SW480 (cell line): Measurements from ENCODE around the gene ADCY5.

ENCODE experiments used
- DNase-seq: peaks from one replicate; pipeline ENCODE4 v3.0.0-alpha.2; 2016; ENCODE audit warnings: low spot score

Gene ADCY5

DNA sequence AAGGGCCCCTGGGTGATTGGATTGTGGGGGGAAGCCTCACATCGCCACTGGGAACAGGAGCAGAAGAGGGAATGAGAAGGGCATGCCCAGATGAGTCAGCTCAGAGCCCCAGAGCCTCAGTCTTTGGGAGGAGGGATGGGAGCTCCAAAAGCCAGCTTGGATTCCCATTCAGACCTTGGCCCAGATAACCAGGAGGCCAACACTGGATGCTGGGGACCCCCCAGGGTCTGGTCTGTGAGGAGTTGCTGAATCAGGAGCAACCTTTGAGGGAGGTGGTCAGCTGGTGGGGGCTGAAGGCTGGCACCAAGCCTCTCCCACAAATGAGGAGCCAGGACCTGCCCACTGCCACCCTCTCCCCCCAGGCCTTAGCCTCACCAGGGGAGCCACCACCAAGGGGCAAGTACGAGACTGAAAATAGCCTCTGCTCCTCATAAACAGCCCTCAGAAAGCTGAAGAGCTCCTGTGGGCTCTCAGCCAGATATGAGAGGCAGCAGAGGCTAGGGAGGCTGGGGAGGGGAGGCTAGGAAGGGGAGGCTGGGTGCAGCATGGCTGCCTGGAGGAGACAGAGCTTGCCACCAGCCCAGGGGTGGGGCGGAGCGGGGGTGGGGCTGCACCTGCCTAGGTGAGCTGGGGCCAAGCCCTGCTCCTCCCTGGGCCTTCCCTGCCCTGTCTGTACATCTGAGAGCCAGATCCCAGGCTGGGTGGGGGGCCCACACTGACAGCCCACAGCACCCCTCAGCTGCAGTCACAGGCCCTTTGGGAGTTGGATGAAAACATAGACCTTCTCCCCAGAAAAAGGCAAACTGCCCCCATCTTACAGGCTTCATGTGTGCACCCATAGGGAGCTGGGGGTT, 147.3 kb downstream of the ADCY5 start:
- no peak for DNase-seq

DNA sequence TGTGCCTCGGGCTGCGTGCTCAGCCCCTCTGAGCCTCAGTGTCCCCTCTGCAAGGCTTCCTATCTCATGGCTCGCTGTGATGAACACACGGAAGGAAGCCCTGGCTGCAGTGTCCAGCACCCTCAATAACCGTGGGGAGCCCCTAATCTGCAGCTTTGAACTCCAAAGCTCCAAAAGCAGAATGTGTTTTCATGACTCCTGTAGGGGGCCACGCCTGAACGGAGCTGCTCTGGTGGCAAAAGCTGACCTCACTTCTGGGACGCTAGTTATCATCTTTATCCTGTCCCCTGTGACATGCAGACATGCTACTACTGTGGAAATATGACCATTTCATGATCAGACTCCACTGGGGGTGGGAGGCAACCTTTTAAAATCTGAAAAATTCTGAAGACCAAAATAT, 148.3 kb downstream of the ADCY5 start:
- no peak for DNase-seq

GRCh38 chr3:123300056-123300455, 148.8 kb downstream of the ADCY5 start:
- DNase-seq = no peak

- no peak for DNase-seq
These were observed 149.3 kb downstream of the ADCY5 start for GRCh38 chr3:123299581-123299980.

GRCh38 chr3:123298903-123299302, 150.0 kb downstream of the ADCY5 start:
- DNase-seq = no peak

GRCh38 chr3:123297627-123297899, 151.3 kb downstream of the ADCY5 start:
- no peak for DNase-seq

- DNase-seq = no peak
These were observed 151.9 kb downstream of the ADCY5 start for GRCh38 chr3:123296836-123297626.

- DNase-seq = no peak
These were observed 152.6 kb downstream of the ADCY5 start for GRCh38 chr3:123296261-123296660.

- DNase-seq = no peak
These were observed 153.0 kb downstream of the ADCY5 start for GRCh38 chr3:123295901-123296250.

DNA sequence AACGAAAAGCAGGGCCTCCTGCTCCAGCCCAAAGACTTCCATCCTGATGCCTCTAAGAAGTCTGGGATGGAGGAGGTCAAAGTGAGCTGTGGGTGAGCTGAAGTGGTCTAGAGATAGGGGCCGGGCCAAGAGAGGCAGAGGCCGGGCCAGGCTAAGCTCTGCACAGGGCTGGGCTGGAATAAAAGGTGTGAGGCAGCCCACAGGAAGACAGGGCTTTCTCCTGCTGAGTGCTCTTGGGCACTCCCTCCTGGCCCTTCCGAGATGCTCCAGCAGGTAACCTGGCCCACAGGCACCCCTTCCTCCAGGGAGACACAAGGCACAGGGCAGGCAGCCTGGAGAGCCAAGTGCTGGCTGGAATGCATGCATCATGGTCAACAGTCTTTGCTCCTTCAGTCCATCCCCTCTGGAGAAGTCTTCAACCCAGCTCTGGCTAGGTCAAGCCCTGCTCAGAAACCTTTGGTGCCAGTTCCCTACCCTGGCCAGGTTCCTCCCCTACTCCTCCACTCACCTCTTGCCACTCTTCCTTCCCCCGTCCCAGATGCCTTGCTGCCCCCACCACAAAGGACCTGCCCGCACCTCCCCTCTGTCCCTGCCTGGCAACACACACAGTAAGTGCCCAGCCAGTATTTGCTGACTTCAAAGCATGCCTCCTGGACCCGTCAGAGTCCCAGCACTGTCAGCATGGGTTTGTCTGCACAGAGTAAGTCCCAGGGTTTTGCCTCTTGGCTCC, 153.6 kb downstream of the ADCY5 start:
- no peak for DNase-seq

DNA sequence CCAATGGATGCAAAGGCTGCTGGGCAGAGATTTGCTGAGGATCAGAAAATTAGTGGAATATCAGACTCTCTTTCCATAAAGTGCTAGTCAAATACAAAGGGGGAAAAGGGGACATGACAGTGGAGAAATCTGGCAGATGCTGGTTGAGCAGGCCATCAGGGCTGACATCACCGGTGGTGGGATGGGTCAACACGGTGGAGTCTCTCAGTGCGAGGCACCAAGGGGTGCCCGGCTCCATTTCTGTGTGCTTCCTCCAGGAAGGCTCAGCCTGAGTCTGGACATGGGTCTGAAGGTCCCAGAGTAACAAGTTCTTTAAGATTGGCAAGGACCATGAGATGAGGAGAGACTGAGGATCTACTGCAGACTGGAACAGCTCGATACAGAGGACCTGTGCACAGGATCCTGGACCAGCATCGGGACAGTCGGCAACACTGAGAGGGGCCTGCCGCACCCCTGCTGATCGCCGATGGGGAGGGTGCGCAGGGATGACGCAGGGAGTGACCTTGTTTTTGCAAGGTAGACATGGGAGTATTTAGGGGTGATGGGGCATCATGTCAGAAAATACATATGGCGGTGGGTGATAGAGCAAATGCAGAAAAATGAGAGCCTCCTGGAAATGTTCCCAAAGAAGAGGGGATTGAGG, 154.5 kb downstream of the ADCY5 start:
- DNase-seq = no peak

DNA sequence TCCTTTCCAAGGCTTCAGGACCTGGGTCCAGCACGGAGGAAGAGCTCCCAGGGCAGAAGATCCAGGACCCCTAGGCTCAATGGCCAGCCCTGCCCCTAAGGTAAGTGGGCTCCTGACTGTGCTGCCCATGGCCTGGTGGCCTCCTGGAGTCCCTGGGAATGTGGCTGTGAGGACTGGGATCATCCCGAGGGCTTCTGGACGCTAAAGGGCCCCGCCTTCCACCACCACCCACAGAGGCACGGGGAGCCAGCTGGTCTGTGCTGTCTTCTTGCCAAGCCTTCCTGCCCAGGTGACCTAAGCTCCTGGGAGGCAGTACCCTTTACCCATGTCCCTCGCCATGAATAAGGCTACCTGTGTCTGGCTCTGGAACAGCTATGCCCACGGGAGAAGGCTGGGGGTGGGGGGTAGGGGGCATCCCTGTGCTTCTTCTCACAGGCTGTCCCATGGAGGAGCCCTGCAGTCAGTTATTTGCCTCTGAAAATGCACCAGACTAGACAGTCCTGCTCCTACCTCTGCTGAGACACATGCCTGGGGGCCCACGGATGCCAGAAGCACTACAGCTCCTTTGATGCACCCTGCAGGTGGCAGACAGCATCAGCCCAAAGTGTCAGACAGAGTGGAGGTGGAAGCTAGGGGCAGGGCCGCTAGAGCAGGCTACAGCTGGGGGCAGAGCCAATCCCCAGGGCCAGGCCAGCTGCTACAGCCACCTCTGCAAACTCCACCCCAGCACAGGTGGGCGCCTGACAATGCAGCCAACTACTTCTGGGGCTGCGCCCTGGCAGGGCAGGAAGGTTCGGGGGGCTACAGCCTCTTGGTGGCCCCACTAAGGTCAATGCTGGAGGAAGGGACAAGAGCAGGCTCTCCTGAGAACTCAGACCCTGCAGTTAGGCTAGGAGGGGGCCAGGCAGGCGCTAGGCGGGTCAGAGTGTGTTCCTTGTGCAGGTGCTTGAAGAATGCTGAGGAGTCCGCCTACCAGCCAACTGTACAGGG, 156.3 kb downstream of the ADCY5 start:
- DNase-seq = no peak

DNA sequence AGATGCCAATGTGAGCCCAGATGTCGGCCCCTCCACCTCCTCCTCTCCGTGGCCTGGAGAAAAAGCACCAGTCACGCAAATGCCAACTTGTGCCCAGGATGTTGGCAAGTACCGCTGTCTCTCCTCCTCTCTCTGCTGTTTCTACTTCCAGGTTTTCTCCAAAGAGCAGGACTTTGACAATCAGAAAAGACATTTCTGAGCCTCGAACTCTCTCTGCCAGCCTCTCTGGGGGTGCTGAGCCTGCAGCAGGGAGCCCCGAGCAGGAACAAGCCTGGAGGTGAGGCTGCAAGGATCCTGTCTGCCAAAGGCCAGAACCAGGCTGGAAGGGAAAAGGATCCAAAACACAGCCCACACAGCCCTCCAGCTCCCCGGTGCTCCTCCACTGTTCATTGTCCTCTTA, 157.5 kb downstream of the ADCY5 start:
- DNase-seq = no peak

GRCh38 chr3:123290962-123291361, 157.9 kb downstream of the ADCY5 start:
- DNase-seq = no peak

DNA sequence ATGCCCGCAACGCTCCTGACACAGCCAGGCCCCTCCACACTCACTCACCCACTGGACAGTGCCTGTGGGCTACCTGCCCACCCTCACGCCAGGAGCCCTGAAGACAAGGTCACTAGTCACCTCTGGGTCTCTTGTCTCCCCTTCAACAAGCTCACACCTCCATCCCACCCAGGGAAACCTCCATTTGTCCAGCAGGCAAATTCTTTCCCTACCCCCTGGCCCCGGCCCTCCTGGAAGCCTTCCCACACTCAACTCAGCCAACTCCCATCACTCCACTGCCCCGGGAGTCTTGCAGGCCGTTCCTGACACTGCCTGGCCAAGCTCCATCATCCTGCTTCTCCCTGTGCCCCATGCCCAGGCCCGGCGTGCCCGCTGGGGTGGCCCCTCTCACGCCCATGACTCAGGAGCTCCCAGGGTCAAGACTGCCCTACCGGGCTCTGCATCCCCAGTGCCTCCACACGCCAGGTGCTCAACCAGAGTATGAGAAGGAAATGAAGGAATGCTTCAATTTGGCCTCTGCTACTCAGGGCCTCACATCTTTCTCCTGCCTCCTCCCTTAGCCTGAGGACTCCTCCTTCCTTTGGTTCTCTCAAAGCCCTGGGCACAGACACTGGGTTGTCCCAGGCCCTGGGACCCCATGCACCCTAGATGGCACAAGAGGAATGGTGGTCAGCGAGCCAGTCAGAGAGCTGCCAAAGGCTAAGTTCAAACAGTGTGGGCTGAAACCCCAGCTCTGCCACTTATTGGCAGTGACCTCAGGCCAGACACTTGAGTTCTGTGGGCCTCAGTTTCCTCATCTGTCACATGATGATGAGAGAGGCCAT, 158.6 kb downstream of the ADCY5 start:
- DNase-seq = no peak

DNA sequence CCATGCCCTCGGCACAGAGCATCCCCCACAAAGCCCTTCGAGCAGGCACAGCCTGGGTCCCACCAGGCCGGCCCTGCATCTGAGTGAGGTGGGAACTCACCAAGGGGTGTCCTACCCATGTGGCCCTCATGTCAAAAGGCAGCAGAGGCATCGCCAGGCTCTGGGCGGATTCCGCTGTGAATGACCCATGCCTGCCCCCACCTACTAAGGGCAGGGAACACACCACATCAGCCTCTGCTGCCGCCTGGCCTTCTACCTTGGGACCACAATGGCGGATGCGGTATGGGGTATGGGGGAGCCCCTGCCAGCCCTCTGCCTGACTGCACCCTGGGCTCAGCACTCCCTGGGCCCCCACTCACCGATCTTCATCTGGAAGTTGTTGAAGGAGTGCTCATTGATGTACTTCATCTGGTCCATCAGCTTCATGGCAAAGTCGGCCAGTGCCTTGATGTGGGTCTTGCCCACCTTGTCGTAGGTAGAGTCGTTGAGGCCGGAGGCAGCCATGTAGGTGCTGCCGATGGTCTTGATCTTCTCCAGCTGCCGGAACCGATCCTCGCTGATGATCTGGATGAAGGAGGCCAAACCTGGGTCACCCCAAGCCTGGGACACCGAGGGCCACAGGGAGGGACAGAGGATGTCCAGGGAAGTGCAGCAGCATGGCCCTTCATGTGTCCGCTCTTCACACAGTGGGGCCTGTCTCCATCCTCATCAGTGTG, 159.3 kb downstream of the ADCY5 start:
- DNase-seq = no peak

DNA sequence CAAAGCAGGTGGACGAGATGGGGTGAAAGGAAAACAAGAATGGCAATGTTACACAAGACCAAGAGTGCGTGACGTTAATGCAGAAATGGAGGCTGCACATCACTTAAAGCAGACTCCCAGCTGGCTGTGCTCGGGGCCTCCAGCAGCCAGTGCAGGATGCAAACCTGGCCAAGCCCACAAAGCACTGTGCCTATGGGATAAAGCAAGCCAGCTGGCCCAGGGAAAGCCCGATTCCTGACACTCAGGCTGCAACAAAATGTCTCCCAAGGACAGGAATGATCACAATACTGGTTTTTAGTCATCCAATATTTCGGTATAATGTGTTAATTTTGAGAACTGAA, 161.0 kb downstream of the ADCY5 start:
- no peak for DNase-seq

- DNase-seq = no peak
These were observed 161.6 kb downstream of the ADCY5 start for GRCh38 chr3:123287051-123287961.
